Esophagus squamous epithelium (tissue), 4 donors: Measurements from ENCODE around the gene CLSTN2.

Experiments used
- POLR2A ChIP-seq, 4 donors: fragments of 450-650 bp; IDR thresholded peaks; one replicate each; pipeline ENCODE4 v1.6.1; 2017; ENCODE audit warnings: antibody characterized with exemption in 4 of 4, mild to moderate bottlenecking in 4 of 4, moderate library complexity in 3 of 4
- TF ChIP-seq, protein P1 (sequence below), 6 experiments: fragments of 450-650 bp in 4 of 6; fragments of 200-600 bp in 2 of 6; sonication (generic) in 2 of 6; IDR thresholded peaks; one replicate each; pipeline ENCODE4 v1.5.1; 2016 to 2019; ENCODE audit warnings: antibody characterized with exemption in 6 of 6, mild to moderate bottlenecking in 4 of 6, moderate library complexity in 4 of 6

DNA sequence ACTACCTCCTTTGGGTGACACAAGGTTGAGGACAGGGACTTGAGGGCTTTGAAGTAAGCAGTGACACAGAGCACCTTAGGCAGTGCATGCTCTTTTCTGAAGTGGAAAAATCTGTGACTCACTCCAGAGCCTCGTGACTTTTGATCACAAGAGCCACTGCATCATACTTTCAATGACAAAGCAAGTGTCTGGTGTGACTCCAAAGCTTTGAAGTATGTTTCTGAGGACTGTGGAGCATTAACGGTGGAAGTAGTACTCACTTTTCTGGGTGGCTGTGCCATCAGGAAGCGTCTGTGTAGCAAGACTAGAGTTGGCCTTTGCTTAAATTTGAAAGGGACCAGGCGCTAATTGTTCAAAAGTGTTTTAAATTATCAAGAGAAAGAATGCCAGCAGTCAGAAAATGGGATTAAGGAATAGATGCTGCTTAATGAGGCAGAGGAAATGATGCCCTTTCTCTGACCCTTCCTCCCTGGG, 532.2 kb downstream of the CLSTN2 start:
- TF ChIP-seq, protein P1, sequence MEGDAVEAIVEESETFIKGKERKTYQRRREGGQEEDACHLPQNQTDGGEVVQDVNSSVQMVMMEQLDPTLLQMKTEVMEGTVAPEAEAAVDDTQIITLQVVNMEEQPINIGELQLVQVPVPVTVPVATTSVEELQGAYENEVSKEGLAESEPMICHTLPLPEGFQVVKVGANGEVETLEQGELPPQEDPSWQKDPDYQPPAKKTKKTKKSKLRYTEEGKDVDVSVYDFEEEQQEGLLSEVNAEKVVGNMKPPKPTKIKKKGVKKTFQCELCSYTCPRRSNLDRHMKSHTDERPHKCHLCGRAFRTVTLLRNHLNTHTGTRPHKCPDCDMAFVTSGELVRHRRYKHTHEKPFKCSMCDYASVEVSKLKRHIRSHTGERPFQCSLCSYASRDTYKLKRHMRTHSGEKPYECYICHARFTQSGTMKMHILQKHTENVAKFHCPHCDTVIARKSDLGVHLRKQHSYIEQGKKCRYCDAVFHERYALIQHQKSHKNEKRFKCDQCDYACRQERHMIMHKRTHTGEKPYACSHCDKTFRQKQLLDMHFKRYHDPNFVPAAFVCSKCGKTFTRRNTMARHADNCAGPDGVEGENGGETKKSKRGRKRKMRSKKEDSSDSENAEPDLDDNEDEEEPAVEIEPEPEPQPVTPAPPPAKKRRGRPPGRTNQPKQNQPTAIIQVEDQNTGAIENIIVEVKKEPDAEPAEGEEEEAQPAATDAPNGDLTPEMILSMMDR (IDR thresholded peaks at IDR 0.05): no peak
- TF ChIP-seq POLR2A (IDR thresholded peaks at IDR 0.05): no peak
